ENCODE data around the gene NCKAP5L.

The NCKAP5L gene

DNA sequence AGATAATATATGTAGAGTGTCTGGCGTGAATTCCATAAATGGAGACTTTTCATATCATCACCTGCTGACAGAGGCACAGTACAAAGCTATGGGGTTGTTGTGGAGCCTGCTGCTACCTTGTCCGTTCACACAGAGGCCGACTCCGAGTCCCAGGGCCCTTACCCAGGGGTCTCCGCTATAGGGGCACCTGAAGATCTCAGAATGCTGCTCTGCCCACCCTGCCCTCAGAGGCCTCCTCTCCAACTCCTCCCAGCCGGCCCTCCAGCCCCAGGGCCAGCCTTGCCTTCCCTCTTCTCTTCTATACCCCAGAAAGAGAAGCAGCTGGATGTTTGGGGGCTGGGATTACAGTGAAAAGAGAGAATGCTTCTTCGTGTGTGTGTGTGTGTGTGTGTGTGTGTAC, 21.3 kb downstream of the NCKAP5L start:
- peak overlapping the region; percentile 25 for H3K18ac ChIP-seq (ENCODE audit: low read length)
- no peak overlapping the region for H3K4me2 ChIP-seq (ENCODE audit: insufficient read depth, low read length, poor library complexity, severe bottlenecking)
- no peak overlapping the region for H3K9ac ChIP-seq (ENCODE audit: low read depth, low read length, poor library complexity)
- no peak overlapping the region for H2BK15ac ChIP-seq (ENCODE audit: low read length)
- no peak overlapping the region for H3K4ac ChIP-seq (ENCODE audit: low read length)
- H3K4me1 ChIP-seq (ENCODE audit: control insufficient read depth in 2 of 2, insufficient read depth in 1 of 2, low read depth in 1 of 2, low read length in 2 of 2) = peaks cover 35 to 36% of the 10 kb centered on the region in 2 donors
- H2BK5ac ChIP-seq (ENCODE audit: low read length) = no peak overlapping the region
- H3K27ac ChIP-seq (replicated peaks; ENCODE audit: low read length) = no peak overlapping the region
- H2AFZ ChIP-seq (ENCODE audit: low read length) = no peak overlapping the region
- no peak for DNase-seq (ENCODE audit: low spot score)
- no peak overlapping the region for H3K14ac ChIP-seq (ENCODE audit: low read length)
- H2BK12ac ChIP-seq (ENCODE audit: low read length) = no peak overlapping the region
- no peaks in the 10 kb centered on the region for H3K27me3 ChIP-seq (ENCODE audit: control insufficient read depth in 3 of 3, insufficient read depth in 3 of 3, low read depth in 1 of 3, low read length in 3 of 3)
- H4K91ac ChIP-seq (ENCODE audit: low read depth, low read length, poor library complexity) = no peak overlapping the region
- H3K23ac ChIP-seq (ENCODE audit: low read depth, low read length, poor library complexity) = no peak overlapping the region
- peaks cover 18 to 53% of the 10 kb centered on the region in 2 donors for H3K36me3 ChIP-seq (replicated peaks in 1 of 2; ENCODE audit: control insufficient read depth in 2 of 2, insufficient read depth in 2 of 2, low read length in 2 of 2)
- peaks cover 5% of the 10 kb centered on the region for H3K79me1 ChIP-seq (ENCODE audit: low read depth, low read length)
- WGBS, 2 donors (ENCODE audit: extremely low coverage in 2 of 2, insufficient read length in 2 of 2, insufficient replicate concordance in 1 of 2) = no CpG with 5 or more reads among the region's 7 CpGs
- no peaks in the 10 kb centered on the region for H3K9me3 ChIP-seq (replicated peaks in 1 of 2; ENCODE audit: control insufficient read depth in 2 of 2, insufficient read depth in 1 of 2, low read depth in 1 of 2, low read length in 2 of 2)
- H3K4me3 ChIP-seq (ENCODE audit: low read length in 2 of 2) = no peak overlapping the region
- H2BK120ac ChIP-seq (ENCODE audit: low read depth, low read length) = no peak overlapping the region
- peak overlapping the region; percentile 42 for H2AK5ac ChIP-seq (ENCODE audit: low read depth, low read length)
- H4K8ac ChIP-seq (ENCODE audit: low read depth, low read length) = no peak overlapping the region

DNA sequence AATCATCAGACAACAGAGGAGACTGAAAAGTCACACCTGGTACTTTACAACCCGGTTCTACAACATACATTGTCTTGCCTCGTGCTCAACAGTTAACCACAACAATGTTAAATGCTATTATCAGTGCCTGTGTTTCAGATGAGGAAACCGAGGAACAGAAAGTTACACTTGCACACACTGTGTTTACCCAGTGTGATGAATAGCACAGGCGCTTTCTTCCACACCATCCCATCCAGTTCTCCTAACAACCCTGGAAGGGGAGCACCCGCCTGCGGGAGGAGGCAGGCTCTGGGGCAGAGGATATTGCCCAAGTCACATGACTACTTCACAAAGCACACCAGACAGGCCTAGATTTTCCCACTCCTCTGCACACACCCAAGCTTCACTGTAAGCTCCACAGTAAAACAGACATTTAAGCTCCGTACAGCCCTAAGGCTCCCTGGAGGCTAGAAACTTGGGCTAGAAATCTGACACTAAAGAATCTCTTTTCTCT, 21.8 kb downstream of the NCKAP5L start:
- Histone ChIP-seq H3K14ac (ENCODE audit: low read length) (no peak overlapping the region), H2AK5ac (ENCODE audit: low read depth, low read length) (no peak overlapping the region), H3K18ac (ENCODE audit: low read length) (no peak overlapping the region), H3K79me1 (ENCODE audit: low read depth, low read length) (peaks cover 5% of the 10 kb centered on the region), H3K9ac (ENCODE audit: low read depth, low read length, poor library complexity) (no peak overlapping the region), H2BK12ac (ENCODE audit: low read length) (no peak overlapping the region), H3K36me3 (replicated peaks in 1 of 2; ENCODE audit: control insufficient read depth in 2 of 2, insufficient read depth in 2 of 2, low read length in 2 of 2) (peaks cover 23 to 58% of the 10 kb centered on the region in 2 donors), H3K4ac (ENCODE audit: low read length) (no peak overlapping the region), H4K91ac (ENCODE audit: low read depth, low read length, poor library complexity) (no peak overlapping the region), H3K27me3 (ENCODE audit: control insufficient read depth in 3 of 3, insufficient read depth in 3 of 3, low read depth in 1 of 3, low read length in 3 of 3) (no peaks in the 10 kb centered on the region), H3K4me1 (ENCODE audit: control insufficient read depth in 2 of 2, insufficient read depth in 1 of 2, low read depth in 1 of 2, low read length in 2 of 2) (peaks cover 35 to 36% of the 10 kb centered on the region in 2 donors), H4K8ac (ENCODE audit: low read depth, low read length) (no peak overlapping the region), H2AFZ (ENCODE audit: low read length) (no peak overlapping the region), H2BK15ac (ENCODE audit: low read length) (no peak overlapping the region), H3K27ac (replicated peaks; ENCODE audit: low read length) (no peak overlapping the region), H2BK120ac (ENCODE audit: low read depth, low read length) (no peak overlapping the region), H3K23ac (ENCODE audit: low read depth, low read length, poor library complexity) (no peak overlapping the region), H2BK5ac (ENCODE audit: low read length) (no peak overlapping the region), H3K4me3 (ENCODE audit: low read length in 2 of 2) (no peak overlapping the region), H3K9me3 (replicated peaks in 1 of 2; ENCODE audit: control insufficient read depth in 2 of 2, insufficient read depth in 1 of 2, low read depth in 1 of 2, low read length in 2 of 2) (no peaks in the 10 kb centered on the region), H3K4me2 (ENCODE audit: insufficient read depth, low read length, poor library complexity, severe bottlenecking) (no peak overlapping the region)
- DNase-seq (ENCODE audit: low spot score) = no peak
- WGBS, 2 donors (ENCODE audit: extremely low coverage in 2 of 2, insufficient read length in 2 of 2, insufficient replicate concordance in 1 of 2) = no CpG with 5 or more reads among the region's 7 CpGs

DNA sequence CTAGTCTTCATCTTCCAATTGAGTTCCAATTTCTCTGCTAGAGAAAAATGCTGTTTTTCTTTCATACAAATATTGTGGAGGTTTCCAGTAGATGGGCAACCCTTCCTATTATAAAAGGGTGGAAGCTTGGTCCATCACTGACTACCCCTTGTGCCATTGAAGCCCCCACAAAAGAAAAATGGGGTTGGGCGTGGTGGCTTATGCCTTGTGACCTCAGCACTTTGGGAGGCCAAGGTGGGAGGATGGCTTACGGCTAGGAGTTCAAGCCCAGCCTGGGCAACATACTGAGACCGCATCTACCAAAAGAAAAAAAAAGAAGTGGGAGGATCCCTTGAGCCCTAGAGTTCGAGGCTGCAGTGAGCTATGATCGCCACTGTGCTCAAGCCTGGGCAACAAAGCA, 22.8 kb downstream of the NCKAP5L start:
- Histone ChIP-seq H3K18ac (ENCODE audit: low read length) (no peak overlapping the region), H3K4ac (ENCODE audit: low read length) (no peak overlapping the region), H4K8ac (ENCODE audit: low read depth, low read length) (no peak overlapping the region), H3K14ac (ENCODE audit: low read length) (no peak overlapping the region), H3K36me3 (replicated peaks in 1 of 2; ENCODE audit: control insufficient read depth in 2 of 2, insufficient read depth in 2 of 2, low read length in 2 of 2) (peaks cover 26 to 67% of the 10 kb centered on the region in 2 donors), H2BK12ac (ENCODE audit: low read length) (no peak overlapping the region), H3K4me1 (ENCODE audit: control insufficient read depth in 2 of 2, insufficient read depth in 1 of 2, low read depth in 1 of 2, low read length in 2 of 2) (peaks cover 29 to 31% of the 10 kb centered on the region in 2 donors), H3K23ac (ENCODE audit: low read depth, low read length, poor library complexity) (no peak overlapping the region), H4K91ac (ENCODE audit: low read depth, low read length, poor library complexity) (no peak overlapping the region), H2AFZ (ENCODE audit: low read length) (no peak overlapping the region), H2AK5ac (ENCODE audit: low read depth, low read length) (no peak overlapping the region), H2BK5ac (ENCODE audit: low read length) (no peak overlapping the region), H3K27me3 (ENCODE audit: control insufficient read depth in 3 of 3, insufficient read depth in 3 of 3, low read depth in 1 of 3, low read length in 3 of 3) (no peaks in the 10 kb centered on the region), H3K9ac (ENCODE audit: low read depth, low read length, poor library complexity) (no peak overlapping the region), H3K9me3 (replicated peaks in 1 of 2; ENCODE audit: control insufficient read depth in 2 of 2, insufficient read depth in 1 of 2, low read depth in 1 of 2, low read length in 2 of 2) (no peaks in the 10 kb centered on the region), H3K27ac (replicated peaks; ENCODE audit: low read length) (no peak overlapping the region), H2BK120ac (ENCODE audit: low read depth, low read length) (no peak overlapping the region), H3K4me3 (ENCODE audit: low read length in 2 of 2) (no peak overlapping the region), H3K4me2 (ENCODE audit: insufficient read depth, low read length, poor library complexity, severe bottlenecking) (no peak overlapping the region), H2BK15ac (ENCODE audit: low read length) (no peak overlapping the region), H3K79me1 (ENCODE audit: low read depth, low read length) (peaks cover 5% of the 10 kb centered on the region)
- WGBS, 2 donors (ENCODE audit: extremely low coverage in 2 of 2, insufficient read length in 2 of 2, insufficient replicate concordance in 1 of 2) = no CpG with 5 or more reads among the region's 5 CpGs
- no peak for DNase-seq (ENCODE audit: low spot score)

DNA sequence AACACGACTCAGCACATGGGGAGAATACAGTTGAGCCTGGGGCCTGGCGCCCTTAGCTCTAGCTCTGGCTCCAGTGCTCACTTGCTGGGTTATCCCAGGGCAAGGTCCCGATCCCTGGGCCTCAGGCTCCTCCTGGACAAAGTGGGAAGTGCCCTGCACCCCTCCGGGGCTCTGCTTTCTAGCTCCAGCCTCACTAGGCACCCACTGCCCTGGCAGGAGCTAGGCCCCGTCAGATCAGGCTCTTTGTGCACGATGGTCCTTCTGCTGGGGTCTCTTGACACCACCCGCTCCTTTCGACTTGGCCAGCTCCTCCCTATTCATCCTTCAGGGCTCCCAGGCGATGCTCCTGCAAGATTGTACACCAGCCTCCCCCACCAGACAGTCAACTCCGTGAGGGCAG, 23.4 kb downstream of the NCKAP5L start:
- H2BK15ac ChIP-seq (ENCODE audit: low read length) = no peak overlapping the region
- no peak overlapping the region for H2BK120ac ChIP-seq (ENCODE audit: low read depth, low read length)
- H3K36me3 ChIP-seq (replicated peaks in 1 of 2; ENCODE audit: control insufficient read depth in 2 of 2, insufficient read depth in 2 of 2, low read length in 2 of 2) = peaks cover 30 to 72% of the 10 kb centered on the region in 2 donors
- H3K23ac ChIP-seq (ENCODE audit: low read depth, low read length, poor library complexity) = no peak overlapping the region
- WGBS, 2 donors (ENCODE audit: extremely low coverage in 2 of 2, insufficient read length in 2 of 2, insufficient replicate concordance in 1 of 2) = no CpG with 5 or more reads among the region's 10 CpGs
- H2AK5ac ChIP-seq (ENCODE audit: low read depth, low read length) = no peak overlapping the region
- no peak overlapping the region for H2BK12ac ChIP-seq (ENCODE audit: low read length)
- H3K27ac ChIP-seq (replicated peaks; ENCODE audit: low read length) = no peak overlapping the region
- H4K91ac ChIP-seq (ENCODE audit: low read depth, low read length, poor library complexity) = no peak overlapping the region
- no peak overlapping the region for H3K14ac ChIP-seq (ENCODE audit: low read length)
- H3K4me2 ChIP-seq (ENCODE audit: insufficient read depth, low read length, poor library complexity, severe bottlenecking) = no peak overlapping the region
- no peak overlapping the region for H3K4ac ChIP-seq (ENCODE audit: low read length)
- no peak overlapping the region for H4K8ac ChIP-seq (ENCODE audit: low read depth, low read length)
- no peak overlapping the region for H3K18ac ChIP-seq (ENCODE audit: low read length)
- H3K9me3 ChIP-seq (replicated peaks in 1 of 2; ENCODE audit: control insufficient read depth in 2 of 2, insufficient read depth in 1 of 2, low read depth in 1 of 2, low read length in 2 of 2) = no peaks in the 10 kb centered on the region
- H2BK5ac ChIP-seq (ENCODE audit: low read length) = no peak overlapping the region
- H3K4me1 ChIP-seq (ENCODE audit: control insufficient read depth in 2 of 2, insufficient read depth in 1 of 2, low read depth in 1 of 2, low read length in 2 of 2) = peaks cover 25 to 27% of the 10 kb centered on the region in 2 donors
- H3K27me3 ChIP-seq (ENCODE audit: control insufficient read depth in 3 of 3, insufficient read depth in 3 of 3, low read depth in 1 of 3, low read length in 3 of 3) = no peaks in the 10 kb centered on the region
- H3K9ac ChIP-seq (ENCODE audit: low read depth, low read length, poor library complexity) = no peak overlapping the region
- no peak overlapping the region for H2AFZ ChIP-seq (ENCODE audit: low read length)
- peak overlapping the region in 1 of 2 donors; percentile 30 for H3K4me3 ChIP-seq (ENCODE audit: low read length in 2 of 2)
- DNase-seq (ENCODE audit: low spot score) = no peak
- peaks cover 5% of the 10 kb centered on the region for H3K79me1 ChIP-seq (ENCODE audit: low read depth, low read length)
